Measurements from ENCODE around the gene HOXA4.

HOXA4 gene

GRCh38 chr7:27169658-27170425, 39.3 kb upstream of the HOXA4 start:
- DNase-seq (ENCODE audit: low read depth, low spot score): no peak

GRCh38 chr7:27168265-27168947, 37.8 kb upstream of the HOXA4 start:
- no peak for DNase-seq (ENCODE audit: low read depth, low spot score)

- DNase-seq (ENCODE audit: low read depth, low spot score): no peak
Observed at GRCh38 chr7:27167916-27168264, 37.3 kb upstream of the HOXA4 start.

- DNase-seq (ENCODE audit: low read depth, low spot score): no peak
Observed at GRCh38 chr7:27166531-27167505, 36.3 kb upstream of the HOXA4 start.

GRCh38 chr7:27165996-27166530, 35.5 kb upstream of the HOXA4 start:
- no peak for DNase-seq (ENCODE audit: low read depth, low spot score)

GRCh38 chr7:27165089-27165995, 34.8 kb upstream of the HOXA4 start, which contains the start of gene HOXA9:
TSS of gene HOXA9 (minus strand) at chr7:27165537. CDS start at chr7:27165457, 80 bp downstream.
- no peak for DNase-seq (ENCODE audit: low read depth, low spot score)

- DNase-seq (ENCODE audit: low read depth, low spot score): no peak
Observed at GRCh38 chr7:27164367-27165088, 34.0 kb upstream of the HOXA4 start.

GRCh38 chr7:27164045-27164366, 33.4 kb upstream of the HOXA4 start:
- no peak for DNase-seq (ENCODE audit: low read depth, low spot score)

GRCh38 chr7:27163288-27164044, 32.9 kb upstream of the HOXA4 start:
- no peak for DNase-seq (ENCODE audit: low read depth, low spot score)

- no peak for DNase-seq (ENCODE audit: low read depth, low spot score)
Observed at GRCh38 chr7:27162561-27163287, 32.2 kb upstream of the HOXA4 start.

GRCh38 chr7:27161721-27162560, 31.4 kb upstream of the HOXA4 start:
- DNase-seq (ENCODE audit: low read depth, low spot score): no peak

- no peak for DNase-seq (ENCODE audit: low read depth, low spot score)
Observed at GRCh38 chr7:27161214-27161720, 30.7 kb upstream of the HOXA4 start.

- DNase-seq (ENCODE audit: low read depth, low spot score): peak; percentile 47
Observed at GRCh38 chr7:27160546-27161213, 30.1 kb upstream of the HOXA4 start.

- no peak for DNase-seq (ENCODE audit: low read depth, low spot score)
Observed at GRCh38 chr7:27160145-27160545, 29.6 kb upstream of the HOXA4 start.

- DNase-seq (ENCODE audit: low read depth, low spot score): no peak
Observed at GRCh38 chr7:27159266-27160144, 28.9 kb upstream of the HOXA4 start.

Measured in brain pericyte (primary cell).